ENCODE data around the gene CALY.

CALY gene

DNA sequence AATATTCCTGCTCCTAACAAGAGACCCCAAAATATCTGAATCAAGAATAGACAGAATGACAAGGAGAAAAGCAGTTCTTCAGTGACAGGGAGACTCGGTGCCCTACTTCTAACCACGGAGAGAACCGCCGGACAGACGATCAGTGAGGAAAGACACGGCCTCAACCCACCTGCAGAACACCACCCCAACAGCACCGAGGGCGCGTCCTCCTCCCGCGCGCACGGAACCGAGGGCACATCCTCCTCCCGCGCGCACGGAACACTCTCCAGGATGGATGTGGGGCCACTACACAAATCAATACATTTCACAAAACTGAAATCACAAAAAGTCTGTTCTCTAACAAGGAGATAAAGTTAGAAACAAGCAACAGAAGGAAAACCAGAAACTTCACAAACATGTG lies 50.3 kb downstream of the CALY start:
- DNase-seq (ENCODE audit: low spot score), result no peak

DNA sequence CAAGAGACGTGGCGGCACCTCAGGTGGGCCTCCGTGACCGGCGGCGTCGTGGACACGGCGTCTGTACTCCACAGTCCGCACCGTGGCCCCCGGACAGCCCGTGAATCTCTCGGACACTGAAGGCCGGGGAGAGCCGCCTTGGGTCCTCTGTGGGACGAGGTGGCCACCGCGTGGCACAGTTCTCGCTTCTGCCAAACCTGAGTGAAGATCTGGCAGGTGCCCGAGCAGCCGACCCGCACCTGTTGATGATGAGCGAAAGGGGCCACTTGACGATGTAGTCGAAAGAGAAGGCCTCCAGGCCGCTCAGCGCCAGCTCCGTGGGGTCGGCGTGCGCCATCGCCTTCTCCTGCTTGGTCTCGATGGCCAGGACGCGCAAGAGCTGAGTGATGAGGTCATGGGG lies 51.5 kb downstream of the CALY start:
- DNase-seq (ENCODE audit: low spot score), result no peak

DNA sequence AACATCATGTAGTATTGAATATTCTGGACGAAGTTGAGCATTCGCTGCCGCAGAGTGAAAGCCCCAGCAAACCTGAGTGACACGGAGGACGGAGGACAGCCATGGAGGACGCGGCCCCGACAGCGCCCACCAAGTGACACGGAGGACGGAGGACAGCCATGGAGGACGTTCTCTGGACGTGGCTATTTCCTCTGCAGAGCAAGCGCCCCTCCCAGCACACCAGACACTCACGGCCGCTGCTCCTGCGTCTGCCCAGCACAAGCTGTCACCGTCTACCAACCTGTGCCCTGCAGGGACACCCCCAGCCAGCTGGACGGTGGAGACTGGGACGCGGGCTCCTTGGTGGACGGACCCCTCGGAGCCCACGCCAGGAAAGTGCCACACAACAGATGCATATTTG lies 52.8 kb downstream of the CALY start:
- no peak for DNase-seq (ENCODE audit: low spot score)

DNA sequence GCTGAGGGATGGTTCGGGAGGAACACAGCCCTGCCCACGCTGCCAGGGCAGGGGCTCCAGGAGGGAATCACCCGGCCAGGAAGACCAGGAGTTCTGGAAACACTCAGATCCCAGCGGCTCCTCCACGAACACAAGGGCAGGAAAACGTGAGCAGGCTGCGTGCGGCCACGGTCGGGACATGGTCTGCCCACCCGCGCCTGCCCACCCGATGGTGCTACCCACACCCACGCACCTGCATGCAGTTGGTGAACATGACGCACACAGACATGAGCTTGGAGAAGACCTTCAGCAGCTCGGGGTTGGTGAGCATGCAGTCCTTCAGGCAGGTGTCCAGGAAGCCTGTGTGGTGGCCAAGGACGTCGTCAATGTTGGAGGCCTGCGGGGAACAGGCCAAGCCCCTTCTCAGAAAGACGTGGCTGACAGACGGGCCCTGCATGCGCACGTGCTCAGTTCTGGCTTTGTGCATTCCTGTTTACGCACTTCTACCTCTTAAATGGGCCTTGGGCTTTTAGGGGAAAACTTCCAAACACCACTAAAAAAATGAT lies 53.8 kb downstream of the CALY start:
- DNase-seq (ENCODE audit: low spot score), result no peak

DNA sequence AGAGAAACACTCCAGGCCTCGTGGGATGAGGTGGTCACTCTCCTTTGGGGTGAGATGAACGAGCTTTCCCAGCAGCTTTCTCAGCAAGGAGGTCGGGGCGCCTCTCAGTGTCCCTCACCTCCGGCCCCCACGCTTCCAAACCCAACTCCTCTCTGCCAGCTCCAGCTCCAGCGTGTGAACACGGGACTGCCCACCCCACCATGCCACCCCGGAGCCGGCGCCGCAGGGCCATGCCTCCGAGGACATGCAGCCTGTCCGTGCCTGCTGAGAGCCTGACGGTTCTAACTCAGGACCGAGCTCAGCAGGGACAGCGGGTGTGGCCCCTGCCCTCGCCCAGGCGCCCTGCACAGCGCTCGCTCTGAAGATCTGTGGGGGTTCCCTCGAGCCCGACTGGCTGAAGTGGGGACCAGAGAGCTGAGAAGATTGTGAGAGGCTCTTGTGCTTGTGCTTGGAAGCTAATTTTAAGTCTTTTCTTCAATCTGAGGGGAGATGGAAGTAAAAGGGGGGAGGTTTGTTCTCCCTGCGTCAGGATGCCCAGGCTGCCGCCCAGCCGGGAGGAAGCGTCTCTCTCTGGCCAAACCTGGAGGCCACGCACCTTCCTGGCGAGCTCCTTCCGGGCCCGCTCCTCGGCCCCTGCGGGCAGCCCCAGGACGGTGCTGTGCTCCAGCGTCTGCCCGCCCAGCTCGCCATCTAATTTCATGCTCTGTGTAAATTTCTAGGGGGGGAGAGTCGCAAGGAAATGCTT lies 54.9 kb downstream of the CALY start:
- no peak for DNase-seq (ENCODE audit: low spot score)

DNA sequence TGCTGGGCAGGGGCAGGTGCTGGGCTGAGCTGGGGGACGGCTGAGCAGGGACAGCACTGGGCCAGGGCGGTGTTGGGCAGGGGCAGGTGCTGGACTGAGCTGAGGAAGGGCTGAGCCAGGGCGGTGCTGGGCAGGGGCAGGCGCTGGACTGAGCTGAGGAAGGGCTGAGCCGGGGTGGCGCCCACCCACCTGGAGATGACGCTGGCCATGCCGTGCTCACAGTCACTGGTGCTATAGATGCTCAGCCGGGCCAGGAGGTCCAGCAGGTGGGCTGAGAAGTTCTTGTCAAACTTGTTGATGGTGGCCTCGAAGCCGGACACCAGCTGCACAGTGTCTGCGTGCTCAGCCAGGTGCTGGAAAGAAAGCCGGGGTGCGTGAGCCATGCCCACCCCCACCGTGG lies 55.6 kb downstream of the CALY start:
- no peak for DNase-seq (ENCODE audit: low spot score)

DNA sequence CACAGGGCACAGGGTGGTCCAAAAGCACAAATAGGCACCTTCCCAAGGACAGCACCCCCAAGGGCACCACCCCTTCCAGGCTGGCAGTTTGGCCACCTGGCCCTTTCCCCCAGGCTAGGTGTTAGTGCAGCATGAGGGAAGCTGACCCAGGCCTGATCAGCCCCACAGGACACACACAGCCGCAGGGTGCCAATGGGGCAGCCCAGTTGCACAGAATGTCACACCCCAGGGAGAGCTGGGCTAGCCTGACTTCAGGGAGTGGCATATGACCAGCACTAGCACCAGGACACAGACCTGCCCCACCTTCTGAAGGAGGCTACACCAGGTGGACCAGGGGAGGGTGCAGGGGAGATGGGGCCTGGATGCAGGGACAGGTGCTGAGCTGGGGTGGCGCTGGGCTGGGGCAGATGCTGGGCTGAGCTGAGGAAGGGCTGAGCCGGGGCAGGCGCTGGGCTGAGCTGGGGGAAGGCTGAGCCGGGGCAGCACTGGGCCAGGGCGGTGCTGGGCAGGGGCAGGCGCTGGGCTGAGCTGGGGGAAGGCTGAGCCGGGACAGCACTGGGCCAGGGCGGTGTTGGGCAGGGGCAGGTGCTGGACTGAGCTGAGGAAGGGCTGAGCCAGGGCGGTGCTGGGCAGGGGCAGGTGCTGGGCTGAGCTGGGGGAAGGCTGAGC lies 56.2 kb downstream of the CALY start:
- DNase-seq (ENCODE audit: low spot score), result no peak

DNA sequence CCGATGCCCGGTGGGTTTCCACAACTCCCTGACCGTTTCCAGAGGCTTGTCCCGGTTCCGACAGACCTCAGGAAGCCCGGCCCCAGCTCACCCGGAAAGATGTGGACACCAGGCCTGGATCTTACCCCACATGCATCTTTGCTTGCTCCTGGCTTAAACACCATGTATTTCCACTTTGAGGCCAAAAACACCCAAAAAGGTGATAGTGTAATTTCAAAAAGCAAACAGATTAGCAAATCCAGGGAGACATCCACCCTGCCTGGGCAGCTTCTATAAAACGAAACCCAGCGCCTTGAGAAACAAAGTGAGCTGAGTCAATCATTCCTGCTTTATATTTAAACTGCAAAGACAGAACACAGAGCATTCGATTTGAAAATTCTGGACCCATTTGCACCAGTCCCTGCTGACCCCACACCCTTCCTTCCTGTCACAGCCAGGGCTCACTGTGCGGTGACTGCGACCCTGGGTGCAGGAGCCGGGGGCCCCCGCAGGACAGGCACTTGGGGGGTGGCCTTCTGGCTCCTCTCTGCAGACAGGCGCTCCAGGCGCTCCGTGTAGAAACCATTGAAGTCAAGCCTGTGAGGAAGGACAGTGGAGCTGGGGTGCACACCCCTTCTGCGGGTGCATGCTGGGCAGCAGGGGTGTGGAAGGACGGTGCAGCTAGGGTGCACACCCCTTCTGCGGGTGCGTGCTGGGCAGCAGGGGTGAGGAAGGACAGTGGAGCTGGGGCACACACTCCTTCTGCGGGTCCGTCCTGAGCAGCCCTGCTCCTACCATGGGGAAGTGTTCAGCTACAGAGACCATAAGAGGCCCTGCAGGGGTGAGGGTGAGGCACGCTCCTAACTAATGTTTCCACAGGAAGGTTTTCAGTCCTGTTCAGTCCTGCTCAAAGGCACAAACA lies 57.1 kb downstream of the CALY start:
- no peak for DNase-seq (ENCODE audit: low spot score)

DNA sequence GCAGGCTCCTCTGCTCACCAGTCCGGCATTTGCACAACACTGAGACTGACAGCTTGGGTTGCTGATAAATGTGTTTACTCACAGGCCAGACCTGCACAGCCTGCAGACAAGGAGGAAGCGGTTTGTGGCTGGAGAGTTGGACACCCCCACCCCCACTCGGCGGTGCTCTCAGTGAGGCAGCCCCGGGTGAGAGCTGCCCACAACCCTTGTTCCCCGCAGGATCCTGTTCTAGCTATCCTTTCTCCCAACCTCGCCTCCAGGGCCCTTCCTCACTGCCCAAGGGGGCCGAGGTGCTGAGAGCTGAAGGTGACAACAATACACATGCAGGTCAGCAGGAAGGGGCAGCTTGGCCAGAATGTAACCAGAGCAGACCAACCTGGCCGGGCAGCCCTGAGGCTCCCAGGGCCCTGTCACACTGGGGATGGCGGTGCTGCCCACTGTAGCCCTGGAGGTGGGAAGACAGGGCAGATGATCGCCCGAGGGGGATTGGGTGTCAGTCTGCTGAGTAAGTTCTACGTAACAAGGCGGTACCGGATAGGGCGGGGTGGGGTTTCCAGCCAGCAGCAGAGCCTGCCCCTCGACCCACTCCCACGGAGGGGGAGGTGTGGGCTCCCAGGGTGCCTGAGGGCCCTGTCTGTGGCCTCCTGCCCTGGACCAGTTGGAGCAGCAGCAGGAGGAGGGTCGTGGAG lies 58.0 kb downstream of the CALY start:
- DNase-seq (ENCODE audit: low spot score), result peak; percentile 98

DNA sequence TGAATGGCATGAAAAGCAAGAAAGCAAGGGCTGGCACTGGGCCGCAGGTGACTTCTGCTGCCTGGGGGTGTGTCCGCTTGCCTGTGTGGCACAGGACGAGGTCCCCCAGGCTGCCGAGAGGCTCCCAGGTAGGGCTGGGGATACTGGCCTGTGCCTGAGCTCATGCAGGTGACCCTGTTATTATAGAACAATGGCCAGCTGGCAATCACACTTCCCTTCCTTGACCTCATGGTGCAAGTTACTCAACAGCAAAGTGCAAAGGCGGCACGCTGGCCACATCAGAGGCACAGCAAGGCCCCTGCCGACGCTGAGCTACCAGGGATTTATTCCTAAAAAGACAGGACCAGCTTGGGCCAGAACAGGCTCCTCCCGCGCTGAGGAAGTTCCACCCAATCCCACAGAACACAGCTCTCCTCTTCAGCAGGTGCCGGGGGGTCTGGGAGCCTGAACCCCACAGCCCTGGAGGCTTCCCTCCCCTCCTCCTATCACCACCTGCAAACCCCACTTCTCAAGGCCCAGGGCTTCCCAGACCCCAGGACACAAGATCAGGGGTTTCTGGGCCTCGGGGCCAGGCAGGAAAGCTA lies 58.6 kb downstream of the CALY start:
- peak; percentile 72 for DNase-seq (ENCODE audit: low spot score)

DNA sequence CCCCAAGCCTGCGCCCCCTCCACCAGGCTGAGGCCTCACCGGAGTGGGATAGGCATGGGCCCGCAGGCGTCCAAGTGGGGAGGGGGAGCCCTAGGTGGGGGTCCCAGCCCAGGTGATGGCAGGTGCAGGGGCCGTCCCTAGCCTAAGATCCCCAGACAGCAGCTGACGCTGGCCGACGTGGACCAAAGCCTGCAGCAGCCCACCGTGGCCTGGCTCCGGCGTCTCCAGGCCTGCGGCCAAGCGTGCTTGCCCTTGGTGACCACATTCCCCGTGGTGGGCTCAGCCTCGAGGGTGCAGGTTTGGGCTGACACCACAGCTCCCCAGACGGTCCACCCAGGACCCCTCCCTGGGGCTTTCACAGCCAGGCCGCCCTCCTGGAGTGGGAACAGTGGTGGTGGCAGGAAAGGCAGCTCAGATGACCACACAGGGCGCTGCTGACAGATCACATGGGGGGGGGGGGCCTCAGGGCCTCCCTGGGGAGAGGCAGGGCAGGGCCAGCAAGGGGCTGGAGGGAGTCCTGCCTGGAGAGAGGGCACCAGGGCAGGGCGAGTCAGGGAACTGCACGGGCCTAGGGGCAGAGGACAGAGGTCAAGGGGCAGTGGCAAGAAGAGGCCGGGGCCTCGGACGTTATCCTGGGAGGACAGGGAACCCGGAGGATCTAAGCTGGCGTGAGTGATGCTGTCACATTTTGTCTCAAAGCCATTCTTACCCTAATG lies 59.3 kb downstream of the CALY start:
- no peak for DNase-seq (ENCODE audit: low spot score)

DNA sequence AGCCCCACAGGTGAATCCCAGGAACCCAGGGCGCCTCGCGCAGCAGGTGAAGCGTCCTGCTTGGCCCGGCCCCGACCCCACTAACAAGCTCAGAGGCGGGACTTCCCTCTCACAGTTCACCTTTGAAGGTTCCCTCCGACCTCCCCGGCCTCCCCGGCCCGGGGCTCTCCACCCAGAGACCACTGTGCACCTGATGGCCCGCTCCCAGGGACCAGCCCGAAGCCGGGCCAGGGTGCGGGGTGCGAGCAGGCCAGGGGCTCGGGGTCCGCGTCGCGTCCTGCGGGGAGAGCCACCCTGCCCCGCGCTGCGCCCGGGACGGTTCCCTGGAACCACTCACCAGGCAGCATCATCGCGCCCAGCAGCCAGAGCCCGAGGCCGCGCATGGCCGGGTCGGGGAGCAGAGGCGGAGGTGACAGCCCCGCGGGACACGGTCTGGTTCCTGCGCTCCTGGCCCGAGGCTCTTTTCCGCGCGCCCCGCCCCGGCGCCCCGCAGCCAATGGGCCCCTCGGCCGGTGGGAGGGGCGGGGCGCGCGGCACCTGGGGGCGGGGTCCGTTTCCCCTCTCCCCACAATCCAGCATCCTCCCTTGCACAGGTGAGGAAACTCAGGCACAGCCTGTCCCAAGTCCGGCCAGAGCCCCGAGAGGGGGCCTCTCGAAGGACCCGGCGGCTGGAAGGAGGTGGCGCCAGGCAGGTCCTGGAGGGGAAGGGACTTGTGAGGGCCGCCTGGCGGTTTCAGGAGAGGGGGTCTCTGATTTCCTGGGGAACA lies 60.1 kb downstream of the CALY start, which contains the start of gene ADAM8:
Gene ADAM8, minus strand, starts transcription at position 434 of the 767 bp plus-strand sequence. Its CDS starts 51 bp downstream, at position 383.
- no peak for DNase-seq (ENCODE audit: low spot score)

DNA sequence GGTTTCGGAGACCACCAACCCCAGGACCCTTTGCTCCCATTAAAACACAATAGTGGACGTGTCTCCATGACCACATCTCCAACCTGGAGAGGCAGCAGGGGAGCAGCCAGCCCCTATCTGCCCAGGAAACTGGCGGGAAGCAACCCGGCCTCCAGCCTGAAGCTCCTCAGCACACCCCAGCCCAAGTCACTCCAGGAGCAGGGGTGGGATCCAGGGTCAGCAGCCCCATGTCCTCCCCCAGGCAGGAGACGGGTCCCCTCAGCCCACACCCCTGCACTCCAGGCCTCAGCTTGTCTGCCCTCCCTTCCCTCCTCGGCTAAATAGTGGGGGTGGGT lies 60.6 kb downstream of the CALY start:
- DNase-seq (ENCODE audit: low spot score), result no peak

DNA sequence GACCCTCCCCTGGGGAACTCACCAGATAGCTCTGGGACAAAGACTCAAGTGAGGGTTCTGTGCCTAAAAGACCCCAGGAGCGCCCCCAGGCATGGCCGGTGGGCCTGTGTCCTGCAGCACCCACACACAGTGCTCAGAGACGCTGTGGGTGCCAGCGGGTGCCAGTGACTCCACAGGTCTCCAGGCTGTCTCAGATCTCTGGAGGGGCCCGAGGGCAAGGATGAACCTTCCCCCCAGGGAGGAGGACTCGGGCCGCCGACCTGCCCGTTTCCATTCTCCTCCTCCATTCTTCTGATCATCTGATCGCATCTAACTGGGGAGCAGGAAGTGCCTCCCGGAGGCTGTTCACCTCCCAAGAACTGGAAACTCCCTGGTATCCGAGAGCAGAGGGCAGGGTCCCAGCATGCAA lies 61.0 kb downstream of the CALY start:
- DNase-seq (ENCODE audit: low spot score), result no peak

DNA sequence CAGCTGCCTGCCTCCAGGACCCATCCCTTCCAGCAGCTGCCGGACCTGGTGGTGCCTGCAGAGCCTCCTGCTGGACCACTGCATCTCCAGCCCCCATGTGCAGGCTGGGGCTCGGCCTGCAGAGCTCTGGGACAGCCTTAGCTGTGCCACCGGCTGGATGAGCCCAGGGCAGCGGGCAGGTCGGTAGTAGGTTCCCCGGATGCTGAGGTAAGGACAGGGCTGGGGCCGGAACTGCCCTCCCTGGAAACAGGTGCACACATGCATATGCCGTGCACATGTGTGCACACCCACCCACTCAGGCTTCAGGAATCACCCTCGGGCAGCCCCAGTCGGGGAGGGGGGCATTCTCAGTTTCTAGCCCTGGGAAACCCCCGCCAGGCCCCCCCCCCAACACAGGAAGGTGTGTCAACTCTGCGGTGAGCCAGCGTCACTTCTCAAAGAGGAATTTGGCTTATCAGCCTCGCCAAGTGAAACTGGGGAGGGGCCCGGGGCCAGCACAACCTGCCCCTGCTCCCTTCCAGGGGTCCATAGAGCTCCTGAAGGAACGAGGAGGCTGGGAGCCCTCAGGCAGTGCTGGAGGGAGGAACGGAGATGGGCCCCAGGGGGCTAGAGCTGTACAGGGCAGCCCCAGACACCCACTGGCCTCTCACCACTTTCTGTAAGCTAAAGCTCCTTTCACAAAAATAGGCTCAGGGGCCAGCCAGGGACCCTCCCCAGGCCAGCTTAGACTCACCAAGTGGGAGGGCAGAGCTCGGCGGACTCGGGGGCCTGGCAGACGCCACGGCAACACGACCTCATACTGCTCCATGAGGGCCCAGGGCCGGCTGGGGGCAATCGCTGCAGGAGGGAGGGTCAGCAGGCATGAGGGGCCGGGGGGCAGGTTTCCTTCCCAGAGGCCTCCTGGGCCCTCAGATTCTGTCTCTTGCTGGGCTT lies 61.7 kb downstream of the CALY start:
- no peak for DNase-seq (ENCODE audit: low spot score)

All from HuH-7 (cell line).